H1 (cell line): ENCODE data around the gene RNU1-4. TPM values are rescaled to one million over a fixed set of nuclear protein-coding genes. Genes with fewer than 3 reads are reported as not detected.
"Not testable (repeated sequence)": the region's sequence is repeated elsewhere in the genome, so short reads cannot be mapped to it uniquely, and the experiment has no call there.

ENCODE experiments used
- CTCF ChIA-PET: fragments of 300-600 bp; sonication (Branson Sonifier 250); formaldehyde crosslinking; loops from one replicate; lab custom pipeline; 2021; ENCODE audit not compliant: partially characterized antibody; lab: Charles Lee
- POLR2A ChIA-PET: fragments of 300-600 bp; sonication (Branson Sonifier 250); formaldehyde crosslinking; loops from one replicate; lab custom pipeline; 2021; ENCODE audit warnings: inconsistent platforms; ENCODE audit not compliant: partially characterized antibody; lab: Charles Lee
- DNase-seq, 2 experiments: peaks; one replicate each; pipeline versions ENCODE4 v3.0.0 to v3.0.0-alpha.2; 2010 to 2022; ENCODE audit warnings: low spot score in 2 of 2, low read depth in 1 of 2, mixed read lengths in 1 of 2
- FAIRE-seq: peaks from 2 replicates; lab custom pipeline; 2011; peaks lifted over from hg19 to GRCh38; lab: Jason Lieb, UNC
- H2AFZ ChIP-seq: 2 replicates; pipeline ENCODE4 v1.8.1; 2012; ENCODE audit warnings: low read length, inconsistent platforms
- H2AK5ac ChIP-seq: 2 replicates; pipeline ENCODE4 v1.6.1; 2013; ENCODE audit warnings: low read depth, low read length
- H2BK120ac ChIP-seq: replicated peaks from 2 replicates; pipeline ENCODE3; 2013; ENCODE audit warnings: low read depth, low read length, inconsistent platforms
- H2BK12ac ChIP-seq: 2 replicates; pipeline ENCODE4 v1.6.1; 2013; ENCODE audit warnings: low read depth, low read length
- H2BK15ac ChIP-seq: 2 replicates; pipeline ENCODE4 v1.6.1; 2013; ENCODE audit warnings: low read length
- H2BK20ac ChIP-seq: 2 replicates; pipeline ENCODE4 v1.6.1; 2013; ENCODE audit warnings: low read length
- H2BK5ac ChIP-seq: 2 replicates; pipeline ENCODE4 v1.6.1; 2013; ENCODE audit warnings: low read depth, low read length
- H3K14ac ChIP-seq: 2 replicates; pipeline ENCODE4 v1.6.1; 2013; ENCODE audit warnings: inconsistent platforms; ENCODE audit not compliant: insufficient read length
- H3K18ac ChIP-seq: 2 replicates; pipeline ENCODE4 v1.6.1; 2013; ENCODE audit warnings: low read length; ENCODE audit errors: extremely low read depth
- H3K23ac ChIP-seq: 2 replicates; pipeline ENCODE4 v1.6.1; 2013; ENCODE audit warnings: inconsistent platforms; ENCODE audit not compliant: insufficient read length
- H3K23me2 ChIP-seq: 2 replicates; pipeline ENCODE4 v1.6.1; 2013; ENCODE audit warnings: low read depth, low read length
- H3K27ac ChIP-seq: 2 replicates; pipeline ENCODE4 v1.6.1; 2011; ENCODE audit warnings: low read depth, low read length, inconsistent platforms
- H3K27me3 ChIP-seq, 4 experiments: replicated peaks in 1 of 4; 1 replicate in 1 of 4; 2 replicates in 3 of 4; pipeline versions ENCODE4 v1.6.1 to v1.8.1; 2011 to 2013; ENCODE audit warnings: low read length in 3 of 4, mild to moderate bottlenecking in 3 of 4, inconsistent platforms in 2 of 4, mixed read lengths in 2 of 4, moderate library complexity in 1 of 4; ENCODE audit not compliant: control insufficient read depth in 3 of 4, insufficient read depth in 3 of 4; ENCODE audit errors: extremely low read depth in 1 of 4
- H3K36me3 ChIP-seq, 4 experiments: 2 replicates each; pipeline versions ENCODE4 v1.6.1 to v1.8.1; 2011 to 2013; ENCODE audit warnings: mild to moderate bottlenecking in 4 of 4, low read length in 3 of 4, moderate library complexity in 2 of 4, control low read depth in 1 of 4, inconsistent platforms in 1 of 4; ENCODE audit not compliant: insufficient read depth in 4 of 4, control insufficient read depth in 2 of 4
- H3K4ac ChIP-seq: replicated peaks from 2 replicates; pipeline ENCODE3; 2013; ENCODE audit warnings: low read length, low read depth, mixed read lengths, inconsistent platforms; ENCODE audit not compliant: insufficient read length
- H3K4me1 ChIP-seq, 4 experiments: replicated peaks in 1 of 4; 1 replicate in 1 of 4; 2 replicates in 3 of 4; pipeline versions ENCODE4 v1.6.1 to v1.8.1; 2011 to 2013; ENCODE audit warnings: low read length in 3 of 4, inconsistent platforms in 2 of 4, mixed read lengths in 1 of 4; ENCODE audit not compliant: insufficient read depth in 4 of 4, control insufficient read depth in 3 of 4
- H3K4me2 ChIP-seq, 2 experiments: 2 replicates each; pipeline versions ENCODE4 v1.6.1 to v1.8.1; 2011 to 2013; ENCODE audit warnings: low read depth in 2 of 2, low read length in 2 of 2, control low read depth in 1 of 2, inconsistent platforms in 1 of 2, mild to moderate bottlenecking in 1 of 2; ENCODE audit not compliant: insufficient read depth in 1 of 2
- H3K4me3 ChIP-seq, 4 experiments: fragments of 200-600, 300-600 bp in 1 of 4; sonication (generic), shearing (Covaris generic), sonication (Bioruptor Twin) in 1 of 4; 2 replicates each; pipeline versions ENCODE4 v1.5.1 to v1.8.1; 2011 to 2016; ENCODE audit warnings: low read length in 4 of 4, low read depth in 3 of 4, control low read depth in 2 of 4, inconsistent platforms in 2 of 4, mild to moderate bottlenecking in 2 of 4, mixed read lengths in 1 of 4, moderate library complexity in 1 of 4; ENCODE audit not compliant: insufficient read depth in 2 of 4; ENCODE audit errors: extremely low read depth in 1 of 4
- H3K56ac ChIP-seq: replicated peaks from 2 replicates; pipeline ENCODE3; 2013; ENCODE audit warnings: low read depth, mild to moderate bottlenecking, mixed read lengths, low read length, inconsistent platforms; ENCODE audit not compliant: insufficient read length
- H3K79me1 ChIP-seq: 2 replicates; pipeline ENCODE4 v1.6.1; 2013; ENCODE audit warnings: low read depth, low read length, control low read depth
- H3K79me2 ChIP-seq, 2 experiments: 2 replicates each; pipeline versions ENCODE4 v1.6.1 to v1.8.1; 2012 to 2013; ENCODE audit warnings: low read length in 2 of 2, mild to moderate bottlenecking in 2 of 2, inconsistent platforms in 1 of 2; ENCODE audit not compliant: insufficient read depth in 2 of 2, control insufficient read depth in 1 of 2
- H3K9ac ChIP-seq, 4 experiments: replicated peaks in 1 of 4; 1 replicate in 1 of 4; 2 replicates in 3 of 4; pipeline versions ENCODE4 v1.6.1 to v1.8.1; 2011 to 2013; ENCODE audit warnings: low read depth in 3 of 4, low read length in 3 of 4, control low read depth in 2 of 4, mild to moderate bottlenecking in 2 of 4, moderate library complexity in 2 of 4, inconsistent platforms in 1 of 4; ENCODE audit errors: extremely low read depth in 1 of 4
- H3K9me3 ChIP-seq, 2 experiments: 2 replicates each; pipeline versions ENCODE4 v1.6.1 to v1.8.1; 2012 to 2013; ENCODE audit warnings: mild to moderate bottlenecking in 2 of 2, moderate library complexity in 2 of 2, control low read depth in 1 of 2, inconsistent platforms in 1 of 2, low read depth in 1 of 2, low read length in 1 of 2, mixed read lengths in 1 of 2; ENCODE audit not compliant: insufficient read depth in 2 of 2
- H4K20me1 ChIP-seq, 2 experiments: replicated peaks in 1 of 2; 2 replicates each; pipeline versions ENCODE3 to v1.8.1; 2011 to 2013; ENCODE audit warnings: inconsistent platforms in 2 of 2, low read length in 2 of 2, mild to moderate bottlenecking in 1 of 2; ENCODE audit not compliant: insufficient read depth in 2 of 2, control insufficient read depth in 1 of 2
- H4K5ac ChIP-seq: 2 replicates; pipeline ENCODE4 v1.6.1; 2013; ENCODE audit warnings: low read length, low read depth, mixed read lengths, inconsistent platforms; ENCODE audit not compliant: insufficient read length
- H4K8ac ChIP-seq: 2 replicates; pipeline ENCODE4 v1.8.0; 2013; ENCODE audit warnings: mild to moderate bottlenecking, moderate library complexity, low read length, inconsistent platforms; ENCODE audit not compliant: insufficient read depth; ENCODE audit errors: extremely low read depth
- H4K91ac ChIP-seq: replicated peaks from 2 replicates; pipeline ENCODE3; 2013; ENCODE audit warnings: low read length, mixed read lengths, inconsistent platforms; ENCODE audit not compliant: insufficient read length
- WGBS, 2 experiments: shearing (Covaris generic) in 1 of 2; methylation state at CpG; one replicate each; pipeline versions ENCODE4 v1.1.6 to v1.1.7; 2013 to 2015; ENCODE audit warnings: low lambda C conversion rate in 2 of 2, mixed read lengths in 2 of 2, inconsistent platforms in 1 of 2, low coverage in 1 of 2, missing lambda C conversion rate in 1 of 2; ENCODE audit not compliant: insufficient replicate concordance in 2 of 2, insufficient coverage in 1 of 2, insufficient read length in 1 of 2; ENCODE audit errors: extremely low coverage in 1 of 2, missing lambda C conversion rate in 1 of 2; 5-methylcytosine and 5-hydroxymethylcytosine counted together
- polyA plus RNA-seq, 7 experiments: library from polyadenylated mRNA; depleted of rRNA in 3 of 7; stranded (reverse) in 5 of 7; unstranded in 2 of 7; fragments of >200 nt in 5 of 7; fragments of 200-250 nt in 2 of 7; gene quantifications; 1 replicate in 5 of 7; 2 replicates in 1 of 7; 4 replicates in 1 of 7; pipeline versions ENCODE4 v1.2.1 to v1.2.3, GENCODE V29; 2011 to 2013; ENCODE audit warnings: missing spikeins in 2 of 7, mixed read lengths in 2 of 7
- total RNA-seq: library from RNA; stranded (reverse); fragmentation: NEBNext Ultra II Directional; extraction: Animal tissue kit (Norgen Biotek cat#: 25700); gene quantifications from 2 replicates; pipeline ENCODE4 v1.2.1, GENCODE V29; 2021

The RNU1-4 gene
- total and polyA plus RNA-seq, 2 of the 8 experiments (the other 6 are each of a cell fraction or from before 2014, with no cell fraction given): 145 to 1,303 TPM

- H2BK120ac ChIP-seq, H3K14ac ChIP-seq, FAIRE-seq, H3K4me2 ChIP-seq, H3K9ac ChIP-seq, H3K36me3 ChIP-seq, H4K5ac ChIP-seq, H2BK15ac ChIP-seq, H2BK20ac ChIP-seq, H3K27me3 ChIP-seq, H4K8ac ChIP-seq, H2AFZ ChIP-seq, H2AK5ac ChIP-seq, H3K18ac ChIP-seq, H3K4me1 ChIP-seq, H3K4me3 ChIP-seq, H4K91ac ChIP-seq, H3K56ac ChIP-seq, H4K20me1 ChIP-seq, H3K79me1 ChIP-seq, POLR2A ChIA-PET, H3K79me2 ChIP-seq, H2BK12ac ChIP-seq, DNase-seq, H3K4ac ChIP-seq, H3K27ac ChIP-seq, H3K23ac ChIP-seq, H2BK5ac ChIP-seq, H3K23me2 ChIP-seq, H3K9me3 ChIP-seq: not testable (repeated sequence)
- 100% methylated on average over 3 of the region's 5 CpGs; no CpG with 5 or more reads in 1 of the 2 experiments for WGBS, 2 experiments
- CTCF ChIA-PET: interaction anchor here (0.8 kb wide), 1 partner anchor 108 kb away, joined by 3 read pairs; no protein-coding TSS in a partner anchor
These were observed 7.9 kb upstream of the RNU1-4 start for GRCh38 chr1:16732254-16732896.

- DNase-seq, H2AFZ ChIP-seq, H3K23me2 ChIP-seq, H3K14ac ChIP-seq, H4K20me1 ChIP-seq, H3K4me2 ChIP-seq, H3K27ac ChIP-seq, H2BK12ac ChIP-seq, H3K27me3 ChIP-seq, H2AK5ac ChIP-seq, H3K9ac ChIP-seq, H3K56ac ChIP-seq, H3K4ac ChIP-seq, POLR2A ChIA-PET, H3K36me3 ChIP-seq, H3K18ac ChIP-seq, H2BK5ac ChIP-seq, H2BK20ac ChIP-seq, H4K8ac ChIP-seq, H2BK15ac ChIP-seq, H4K5ac ChIP-seq, H3K4me3 ChIP-seq, H3K79me2 ChIP-seq, H3K79me1 ChIP-seq, H4K91ac ChIP-seq, H2BK120ac ChIP-seq, H3K23ac ChIP-seq, H3K4me1 ChIP-seq, CTCF ChIA-PET, FAIRE-seq, H3K9me3 ChIP-seq: not testable (repeated sequence)
- no CpG with 5 or more reads among the region's 11 CpGs for WGBS, 2 experiments
These were observed 914 bp downstream of the RNU1-4 start for GRCh38 chr1:16741230-16741629.
